Upper lobe of left lung (tissue), 4 donors: ENCODE data around the gene CST9L.

Experiments used
- CTCF ChIP-seq, 6 experiments: fragments of 450-650 bp in 4 of 6; fragments of 200-600 bp in 2 of 6; sonication (generic) in 2 of 6; IDR thresholded peaks; one replicate each; pipeline ENCODE4 v1.5.1; 2016 to 2019; ENCODE audit warnings: antibody characterized with exemption in 6 of 6
- EP300 ChIP-seq, 4 donors: sonication (generic); formaldehyde crosslinking; IDR thresholded peaks; one replicate each; pipeline ENCODE4 v1.5.1; 2017; ENCODE audit warnings: antibody characterized with exemption in 4 of 4, control low read depth in 2 of 4
- POLR2A ChIP-seq, 4 donors: fragments of 450-650 bp; IDR thresholded peaks; one replicate each; pipeline ENCODE4 v1.5.1; 2016 to 2017; ENCODE audit warnings: antibody characterized with exemption in 4 of 4, mild to moderate bottlenecking in 2 of 4
- POLR2AphosphoS5 ChIP-seq, 2 donors: sonication (generic); formaldehyde crosslinking; IDR thresholded peaks; one replicate each; pipeline ENCODE4 v1.5.1; 2017; ENCODE audit warnings: antibody characterized with exemption in 2 of 2

GRCh38 chr20:23582293-23582692 lies 14.0 kb upstream of the CST9L start:
- TF ChIP-seq CTCF (IDR thresholded peaks at IDR 0.05) (no peak), POLR2A (IDR thresholded peaks at IDR 0.05) (no peak), POLR2AphosphoS5 (IDR thresholded peaks at IDR 0.05) (no peak), EP300 (IDR thresholded peaks at IDR 0.05) (no peak)
